LNCaP clone FGC (cell line): ENCODE results near the gene MAPKAPK2.

ENCODE experiments used
- DNase-seq: peaks from one replicate; pipeline ENCODE4 v3.0.0-alpha.2; 2011; ENCODE audit warnings: low read depth
- H3K4me3 ChIP-seq: 2 replicates; pipeline ENCODE4 v1.5.1; 2011; ENCODE audit warnings: mild to moderate bottlenecking, low read depth, low read length, control low read depth
- CTCF ChIP-seq: IDR thresholded peaks from 2 replicates; pipeline ENCODE4 v1.5.1; 2012; ENCODE audit warnings: mild to moderate bottlenecking; ENCODE audit not compliant: control insufficient read depth, insufficient read depth; ENCODE audit errors: extremely low read depth

Gene MAPKAPK2

GRCh38 chr1:206725109-206725963, 40.6 kb downstream of the MAPKAPK2 start:
- DNase-seq: no peak
- H3K4me3 ChIP-seq: no peak overlapping the region
- peak; percentile 55 for TF ChIP-seq CTCF

- no peak for DNase-seq
- no peak for TF ChIP-seq CTCF
- H3K4me3 ChIP-seq: no peak overlapping the region
Measured at GRCh38 chr1:206727981-206728696, 43.4 kb downstream of the MAPKAPK2 start.

- TF ChIP-seq CTCF: no peak
- DNase-seq: no peak
- no peak overlapping the region for H3K4me3 ChIP-seq
Measured at GRCh38 chr1:206728697-206728987, 43.9 kb downstream of the MAPKAPK2 start.

- no peak for DNase-seq
- TF ChIP-seq CTCF: no peak
- no peak overlapping the region for H3K4me3 ChIP-seq
Measured at GRCh38 chr1:206729050-206729449, 44.3 kb downstream of the MAPKAPK2 start.

GRCh38 chr1:206729507-206729906, 44.8 kb downstream of the MAPKAPK2 start:
- no peak for TF ChIP-seq CTCF
- no peak overlapping the region for H3K4me3 ChIP-seq
- no peak for DNase-seq

- no peak for DNase-seq
- H3K4me3 ChIP-seq: no peak overlapping the region
- no peak for TF ChIP-seq CTCF
Measured at GRCh38 chr1:206732508-206732907, 47.8 kb downstream of the MAPKAPK2 start.
